ENCODE results near the gene ZNF787. TPM values are rescaled to one million over a fixed set of nuclear protein-coding genes. Genes with fewer than 3 reads are reported as not detected.
"Not testable (repeated sequence)": the region's sequence is repeated elsewhere in the genome, so short reads cannot be mapped to it uniquely, and the experiment has no call there.

ZNF787 gene
- total and polyA plus RNA-seq, 9 donors, result 22.0 to 34.4 (median 24.7) TPM

DNA sequence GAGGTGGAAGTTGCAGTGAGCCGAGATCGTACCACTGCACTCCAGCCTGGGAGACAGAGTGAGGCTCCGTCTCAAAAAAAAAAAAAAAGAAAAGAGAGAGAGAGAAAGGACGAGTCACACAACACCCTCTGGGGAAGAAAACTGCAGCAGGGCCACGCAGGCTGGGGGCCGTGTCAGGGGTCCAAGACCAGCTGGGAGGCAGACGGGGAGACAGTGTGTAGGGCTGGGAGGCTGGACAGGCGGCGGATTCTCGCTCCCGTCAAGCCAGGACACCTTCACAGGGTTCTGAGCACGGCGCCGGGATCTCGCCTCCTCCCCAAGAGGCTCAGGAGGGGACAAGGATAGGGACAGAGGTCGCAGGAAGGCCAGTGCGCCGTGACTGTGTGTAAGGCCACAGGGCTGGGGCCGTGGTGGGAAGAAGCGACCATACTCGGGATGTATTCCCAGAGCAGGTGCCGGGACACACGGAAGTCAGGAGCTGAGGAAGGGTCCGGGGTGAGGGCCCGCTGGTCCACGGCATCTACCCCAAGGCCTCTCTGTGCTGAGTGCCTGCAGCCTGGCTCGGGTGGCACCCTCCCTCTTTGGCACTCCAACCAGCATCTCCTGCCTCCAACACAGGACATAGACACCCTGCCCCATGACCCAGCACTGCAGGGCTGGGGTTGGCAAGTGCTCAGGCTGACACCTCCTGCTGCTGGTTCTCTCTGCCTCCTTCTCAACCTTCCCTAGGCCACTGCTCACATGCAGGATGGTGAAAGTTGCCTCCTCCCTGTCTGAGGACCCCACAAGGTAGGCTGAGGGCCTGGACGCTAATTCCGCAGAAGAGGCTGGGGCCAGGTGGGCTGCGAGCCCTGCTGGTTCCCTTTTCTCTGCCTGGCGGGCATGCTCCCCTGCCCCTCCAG lies 21.2 kb downstream of the ZNF787 start:
- Histone ChIP-seq H3K36me3 (ENCODE audit: control insufficient read depth, insufficient read depth, low read length) (peaks cover 41% of the 10 kb centered on the region), H3K27me3 (ENCODE audit: control insufficient read depth, insufficient read depth, low read length) (no peaks in the 10 kb centered on the region), H3K27ac (ENCODE audit: low read length) (no peak overlapping the region), H3K4me1 (ENCODE audit: control insufficient read depth, insufficient read depth, low read length) (peaks cover 7% of the 10 kb centered on the region), H3K9me3 (replicated peaks; ENCODE audit: control insufficient read depth, low read depth, low read length) (no peaks in the 10 kb centered on the region), H3K4me3 (ENCODE audit: low read length) (no peak overlapping the region)
- 95% methylated on average over 19 of the region's 31 CpGs for WGBS (ENCODE audit: insufficient coverage)
- DNase-seq, result no peak

DNA sequence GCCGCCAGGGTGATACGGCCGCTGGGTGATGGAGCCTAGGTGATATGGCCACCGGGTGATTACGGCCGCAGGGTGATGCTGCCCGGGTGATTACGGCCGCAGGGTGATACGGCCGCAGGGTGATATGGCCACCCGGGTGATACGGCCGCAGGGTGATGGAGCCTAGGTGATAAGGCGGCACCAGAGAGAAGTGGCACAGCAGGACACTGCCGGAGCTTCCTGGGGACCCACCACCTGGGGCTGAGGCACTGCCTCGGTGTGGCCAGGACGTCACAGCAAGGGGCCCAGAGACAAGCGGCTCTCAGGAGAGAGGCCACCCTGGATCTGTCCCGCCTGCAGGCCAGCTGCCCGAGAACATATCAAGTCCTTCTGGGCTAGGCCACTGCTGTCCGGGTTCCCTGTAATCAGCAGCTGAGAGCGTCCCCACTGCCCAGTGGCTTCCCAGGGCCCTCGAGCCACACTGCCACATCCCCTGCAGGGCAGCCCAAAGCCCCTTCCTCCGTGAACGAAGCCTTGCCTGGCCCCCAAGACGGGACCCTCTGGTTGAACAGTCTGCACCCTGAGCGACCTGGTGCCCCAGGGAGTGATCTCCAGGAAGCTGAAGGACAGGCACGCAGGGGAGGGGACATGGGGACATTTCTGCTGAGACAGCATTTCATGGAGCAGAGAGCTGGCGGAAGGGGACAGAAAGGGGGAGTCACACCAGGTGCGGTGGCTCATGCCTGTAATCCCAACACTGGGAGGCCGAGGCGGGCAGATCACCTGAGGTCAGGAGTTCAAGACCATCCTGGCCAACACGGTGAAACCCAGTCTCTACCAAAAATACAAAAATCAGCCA lies 22.1 kb downstream of the ZNF787 start:
- Histone ChIP-seq H3K27me3 (ENCODE audit: control insufficient read depth, insufficient read depth, low read length) (no peaks in the 10 kb centered on the region), H3K4me3 (ENCODE audit: low read length) (no peak overlapping the region), H3K36me3 (ENCODE audit: control insufficient read depth, insufficient read depth, low read length) (peaks cover 47% of the 10 kb centered on the region), H3K9me3 (replicated peaks; ENCODE audit: control insufficient read depth, low read depth, low read length) (no peaks in the 10 kb centered on the region), H3K4me1 (ENCODE audit: control insufficient read depth, insufficient read depth, low read length) (peaks cover 7% of the 10 kb centered on the region), H3K27ac (ENCODE audit: low read length) (no peak overlapping the region)
- no peak for DNase-seq
- WGBS (ENCODE audit: insufficient coverage), result 96% methylated on average over 30 of the region's 34 CpGs

DNA sequence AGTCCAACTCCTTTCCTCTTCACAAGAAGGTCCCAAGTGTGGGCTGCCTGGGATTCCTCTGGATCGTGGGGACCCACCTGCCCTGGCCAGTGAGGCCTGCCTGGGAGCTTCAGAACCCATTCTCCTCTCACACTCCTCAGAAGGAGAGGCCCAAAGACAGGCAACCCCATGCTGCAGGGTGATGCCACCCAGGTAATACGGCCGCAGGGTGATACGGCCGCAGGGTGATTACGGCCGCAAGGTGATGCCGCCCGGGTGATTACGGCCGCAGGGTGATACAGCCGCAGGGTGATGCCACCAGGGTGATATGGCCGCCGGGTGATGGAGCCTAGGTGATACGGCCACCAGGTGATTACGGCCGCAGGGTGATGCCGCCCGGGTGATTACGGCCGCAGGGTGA lies 22.9 kb downstream of the ZNF787 start:
- H3K9me3 ChIP-seq (replicated peaks; ENCODE audit: control insufficient read depth, low read depth, low read length), result not testable (repeated sequence)

DNA sequence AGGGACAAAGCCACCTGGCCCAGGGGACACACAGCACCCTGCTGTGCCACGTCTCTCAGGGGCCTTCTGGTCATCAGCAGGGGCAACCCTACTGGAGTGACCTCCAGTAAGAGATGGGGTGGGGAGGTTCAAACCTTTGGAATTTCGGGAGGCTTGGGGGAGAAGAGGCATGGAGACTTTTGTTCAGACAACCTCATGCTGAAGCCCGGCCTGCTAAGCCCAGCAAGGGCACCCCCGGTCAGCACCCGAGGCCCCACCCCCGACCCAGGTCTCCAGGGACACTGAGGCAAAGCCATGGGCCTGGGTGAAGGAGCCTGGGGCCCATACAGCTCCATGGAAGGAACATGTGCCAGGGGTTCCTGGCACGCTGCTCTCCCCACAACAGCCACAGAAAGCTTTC lies 23.3 kb downstream of the ZNF787 start:
- Histone ChIP-seq H3K27ac (ENCODE audit: low read length) (no peak overlapping the region), H3K36me3 (ENCODE audit: control insufficient read depth, insufficient read depth, low read length) (peaks cover 56% of the 10 kb centered on the region), H3K4me1 (ENCODE audit: control insufficient read depth, insufficient read depth, low read length) (peaks cover 7% of the 10 kb centered on the region), H3K9me3 (replicated peaks; ENCODE audit: control insufficient read depth, low read depth, low read length) (peaks cover 9% of the 10 kb centered on the region), H3K27me3 (ENCODE audit: control insufficient read depth, insufficient read depth, low read length) (no peaks in the 10 kb centered on the region), H3K4me3 (ENCODE audit: low read length) (no peak overlapping the region)
- WGBS (ENCODE audit: insufficient coverage), result 87% methylated on average over 5 of the region's 7 CpGs
- no peak for DNase-seq

More for the DNA sequence above, 22.9 kb downstream of the ZNF787 start:
- H3K27ac ChIP-seq (ENCODE audit: low read length); DNase-seq; H3K27me3 ChIP-seq (ENCODE audit: control insufficient read depth, insufficient read depth, low read length); H3K4me1 ChIP-seq (ENCODE audit: control insufficient read depth, insufficient read depth, low read length); H3K4me3 ChIP-seq (ENCODE audit: low read length): not testable (repeated sequence)
- WGBS (ENCODE audit: insufficient coverage), result 97% methylated on average over 18 of the region's 21 CpGs
- peaks cover 52% of the 10 kb centered on the region for H3K36me3 ChIP-seq (ENCODE audit: control insufficient read depth, insufficient read depth, low read length)

DNA sequence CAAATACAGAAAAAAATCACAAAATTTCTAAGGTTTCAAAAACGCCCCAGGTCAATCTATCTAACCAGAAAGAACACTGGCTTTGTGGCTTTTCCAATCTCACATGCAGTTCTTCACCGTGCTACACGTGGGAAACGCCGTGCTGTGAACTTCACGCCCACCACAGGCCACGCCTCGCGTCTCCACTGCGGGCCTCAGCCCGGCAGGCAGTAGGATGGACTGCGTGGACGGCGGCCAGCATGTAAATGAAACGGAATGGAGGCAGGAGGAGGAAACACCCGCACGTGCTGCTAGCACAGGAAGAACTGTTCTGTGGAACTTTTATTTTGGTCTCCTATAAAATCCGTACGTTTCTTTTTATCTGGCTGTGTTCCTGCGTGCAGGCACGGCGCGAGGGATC lies 23.8 kb downstream of the ZNF787 start:
- peaks cover 55% of the 10 kb centered on the region for H3K36me3 ChIP-seq (ENCODE audit: control insufficient read depth, insufficient read depth, low read length)
- DNase-seq, result no peak

DNA sequence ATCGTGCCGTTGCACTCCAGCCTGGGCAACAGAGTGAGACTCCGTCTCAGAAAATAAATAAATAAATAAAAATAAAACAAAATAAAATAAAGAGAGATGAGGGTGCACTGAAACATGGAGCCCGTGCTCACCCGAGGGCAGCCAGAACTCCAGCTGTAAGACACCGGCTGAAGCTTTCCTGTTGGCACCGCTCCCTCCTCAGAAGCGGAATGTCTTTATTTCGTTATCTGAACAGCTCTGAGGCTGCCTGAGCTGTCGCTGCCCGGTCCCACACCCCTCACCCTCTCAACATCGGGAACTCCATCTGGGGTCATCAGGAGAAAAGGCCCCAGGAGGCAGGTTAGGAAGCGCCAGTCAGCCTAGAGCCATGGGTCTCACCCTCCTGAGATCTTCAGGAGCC lies 24.4 kb downstream of the ZNF787 start:
- Histone ChIP-seq H3K9me3 (replicated peaks; ENCODE audit: control insufficient read depth, low read depth, low read length) (peaks cover 12% of the 10 kb centered on the region), H3K27me3 (ENCODE audit: control insufficient read depth, insufficient read depth, low read length) (no peaks in the 10 kb centered on the region), H3K4me1 (ENCODE audit: control insufficient read depth, insufficient read depth, low read length) (peaks cover 7% of the 10 kb centered on the region), H3K27ac (ENCODE audit: low read length) (no peak overlapping the region), H3K36me3 (ENCODE audit: control insufficient read depth, insufficient read depth, low read length) (peaks cover 53% of the 10 kb centered on the region), H3K4me3 (ENCODE audit: low read length) (no peak overlapping the region)
- DNase-seq, result no peak
- 89% methylated on average over 3 of the region's 13 CpGs for WGBS (ENCODE audit: insufficient coverage)

More for the DNA sequence above, 23.8 kb downstream of the ZNF787 start:
- Histone ChIP-seq H3K4me1 (ENCODE audit: control insufficient read depth, insufficient read depth, low read length) (peaks cover 7% of the 10 kb centered on the region), H3K9me3 (replicated peaks; ENCODE audit: control insufficient read depth, low read depth, low read length) (peaks cover 12% of the 10 kb centered on the region), H3K27ac (ENCODE audit: low read length) (no peak overlapping the region), H3K4me3 (ENCODE audit: low read length) (no peak overlapping the region), H3K27me3 (ENCODE audit: control insufficient read depth, insufficient read depth, low read length) (no peaks in the 10 kb centered on the region)
- WGBS (ENCODE audit: insufficient coverage), result 86% methylated on average over 22 of the region's 23 CpGs

DNA sequence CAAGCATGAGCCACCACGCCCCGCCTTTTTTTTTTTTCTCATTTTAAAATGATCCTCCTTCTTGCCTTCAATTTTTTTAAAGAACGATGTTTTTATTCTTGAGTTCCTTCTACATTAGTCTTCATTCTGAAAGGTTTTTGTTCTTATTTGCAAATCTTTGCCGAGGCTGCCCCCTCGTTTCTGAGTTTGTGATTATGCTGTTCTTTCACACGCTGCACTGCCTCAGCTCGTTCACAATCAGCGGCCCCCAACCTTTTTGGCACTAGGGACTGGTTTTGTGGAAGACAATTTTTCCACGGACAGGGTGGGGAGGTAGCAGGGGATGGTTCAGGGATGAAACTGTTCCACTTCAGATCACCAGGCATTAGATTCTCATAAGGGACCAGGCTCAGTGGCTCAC lies 26.6 kb downstream of the ZNF787 start:
- H3K4me3 ChIP-seq (ENCODE audit: low read length), result no peak overlapping the region
- H3K9me3 ChIP-seq (replicated peaks; ENCODE audit: control insufficient read depth, low read depth, low read length), result peaks cover 12% of the 10 kb centered on the region
- H3K27me3 ChIP-seq (ENCODE audit: control insufficient read depth, insufficient read depth, low read length), result no peaks in the 10 kb centered on the region
- DNase-seq, result no peak
- WGBS (ENCODE audit: insufficient coverage), result 96% methylated on average over 4 of the region's 9 CpGs
- H3K36me3 ChIP-seq (ENCODE audit: control insufficient read depth, insufficient read depth, low read length), result peaks cover 45% of the 10 kb centered on the region
- H3K27ac ChIP-seq (ENCODE audit: low read length), result no peak overlapping the region
- peaks cover 7% of the 10 kb centered on the region for H3K4me1 ChIP-seq (ENCODE audit: control insufficient read depth, insufficient read depth, low read length)

DNA sequence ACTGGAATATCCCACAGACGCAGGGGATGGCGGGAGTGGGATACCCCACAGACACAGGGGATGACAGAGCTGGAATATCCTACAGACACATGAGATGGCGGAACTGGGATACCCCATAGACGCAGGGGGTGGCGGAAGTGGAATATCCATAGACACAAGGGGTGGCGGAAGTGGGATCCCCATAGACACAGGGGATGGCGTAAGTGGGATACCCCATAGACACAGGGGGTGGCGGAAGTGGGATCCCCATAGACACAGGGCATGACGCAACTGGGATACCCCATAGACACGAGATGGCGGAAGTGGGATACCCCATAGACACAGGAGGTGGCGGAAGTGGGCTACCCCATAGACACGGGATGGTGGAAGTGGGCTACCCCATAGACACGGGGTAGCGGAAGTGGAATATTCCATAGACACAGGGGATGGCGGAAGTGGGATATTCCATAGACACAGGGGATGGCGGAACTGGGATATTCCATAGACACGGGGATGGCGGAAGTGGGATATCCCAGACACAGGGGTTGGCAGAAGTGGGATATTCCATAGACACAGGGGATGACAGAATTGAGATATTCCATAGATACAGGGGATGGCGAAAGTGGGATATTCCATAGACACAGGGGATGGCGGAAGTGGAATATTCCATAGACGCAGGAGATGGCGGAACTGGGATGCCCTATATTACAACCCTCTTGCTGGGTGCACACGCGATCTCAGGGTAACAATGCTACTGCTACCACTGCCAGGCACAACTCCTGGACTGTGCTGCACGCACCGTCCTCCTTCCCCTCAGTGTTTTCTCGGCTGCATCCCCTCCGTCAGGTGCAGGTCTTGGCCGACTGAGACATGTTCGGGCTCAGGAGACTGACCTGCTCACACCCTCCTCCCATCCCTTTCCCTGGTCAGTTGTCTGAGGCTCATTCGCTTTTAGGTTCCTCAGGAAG lies 28.1 kb downstream of the ZNF787 start:
- peaks cover 39% of the 10 kb centered on the region for H3K36me3 ChIP-seq (ENCODE audit: control insufficient read depth, insufficient read depth, low read length)
- 99% methylated on average over 25 of the region's 32 CpGs for WGBS (ENCODE audit: insufficient coverage)

DNA sequence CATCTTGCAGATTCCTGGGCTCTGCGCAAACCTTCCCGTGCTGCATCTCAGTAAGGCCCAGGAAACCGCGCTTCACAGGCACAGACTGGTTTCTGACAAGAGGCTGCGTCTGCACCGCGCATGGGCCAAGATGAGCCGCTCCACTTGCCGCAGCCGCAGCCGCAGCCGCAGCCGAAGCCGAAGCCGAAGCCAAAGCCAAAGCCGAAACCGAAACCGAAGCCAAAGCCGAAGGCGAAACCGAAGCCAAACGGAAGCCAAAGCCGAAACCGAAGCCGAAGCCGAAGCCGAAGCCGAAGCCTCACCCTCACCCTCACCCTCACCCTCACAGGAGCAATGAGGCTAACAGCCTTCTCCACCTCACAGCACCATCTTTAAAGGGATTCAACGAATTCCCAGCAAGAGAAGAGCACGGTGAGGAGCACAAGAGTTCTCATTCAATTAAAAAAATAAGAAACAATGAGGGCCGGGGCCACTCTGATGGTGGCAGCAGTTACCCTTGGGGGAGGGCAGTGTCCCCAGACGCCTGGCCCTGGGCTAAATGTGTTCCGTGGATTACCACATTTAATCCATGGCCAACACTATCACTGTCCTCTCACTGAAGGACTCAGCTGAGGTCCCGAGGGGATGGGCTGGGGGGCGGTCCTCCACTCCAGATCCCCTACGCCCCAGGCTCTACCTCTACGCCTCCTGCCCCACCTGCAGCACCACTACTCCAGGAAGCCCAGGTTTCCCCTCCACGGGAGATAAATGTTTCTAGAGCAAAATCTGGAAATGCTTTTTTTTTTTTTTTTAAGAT lies 29.1 kb downstream of the ZNF787 start:
- no peak for DNase-seq
- WGBS (ENCODE audit: insufficient coverage), result 92% methylated on average over 13 of the region's 38 CpGs
- Histone ChIP-seq H3K36me3 (ENCODE audit: control insufficient read depth, insufficient read depth, low read length) (peaks cover 34% of the 10 kb centered on the region), H3K9me3 (replicated peaks; ENCODE audit: control insufficient read depth, low read depth, low read length) (peaks cover 12% of the 10 kb centered on the region), H3K4me1 (ENCODE audit: control insufficient read depth, insufficient read depth, low read length) (no peaks in the 10 kb centered on the region), H3K4me3 (ENCODE audit: low read length) (no peak overlapping the region), H3K27me3 (ENCODE audit: control insufficient read depth, insufficient read depth, low read length) (no peaks in the 10 kb centered on the region), H3K27ac (ENCODE audit: low read length) (no peak overlapping the region)

More for the DNA sequence above, 28.1 kb downstream of the ZNF787 start:
- peaks cover 12% of the 10 kb centered on the region for H3K9me3 ChIP-seq (replicated peaks; ENCODE audit: control insufficient read depth, low read depth, low read length)
- no peak overlapping the region for H3K27ac ChIP-seq (ENCODE audit: low read length)
- no peaks in the 10 kb centered on the region for H3K27me3 ChIP-seq (ENCODE audit: control insufficient read depth, insufficient read depth, low read length)
- no peak overlapping the region for H3K4me3 ChIP-seq (ENCODE audit: low read length)
- no peak for DNase-seq
- peaks cover 7% of the 10 kb centered on the region for H3K4me1 ChIP-seq (ENCODE audit: control insufficient read depth, insufficient read depth, low read length)
